ENCODE data around the gene KDM4B. TPM values are rescaled to one million over a fixed set of nuclear protein-coding genes. Genes with fewer than 3 reads are reported as not detected.

Gene KDM4B
- total RNA-seq, 1 donor from 2014 or later, result 46.0 TPM

DNA sequence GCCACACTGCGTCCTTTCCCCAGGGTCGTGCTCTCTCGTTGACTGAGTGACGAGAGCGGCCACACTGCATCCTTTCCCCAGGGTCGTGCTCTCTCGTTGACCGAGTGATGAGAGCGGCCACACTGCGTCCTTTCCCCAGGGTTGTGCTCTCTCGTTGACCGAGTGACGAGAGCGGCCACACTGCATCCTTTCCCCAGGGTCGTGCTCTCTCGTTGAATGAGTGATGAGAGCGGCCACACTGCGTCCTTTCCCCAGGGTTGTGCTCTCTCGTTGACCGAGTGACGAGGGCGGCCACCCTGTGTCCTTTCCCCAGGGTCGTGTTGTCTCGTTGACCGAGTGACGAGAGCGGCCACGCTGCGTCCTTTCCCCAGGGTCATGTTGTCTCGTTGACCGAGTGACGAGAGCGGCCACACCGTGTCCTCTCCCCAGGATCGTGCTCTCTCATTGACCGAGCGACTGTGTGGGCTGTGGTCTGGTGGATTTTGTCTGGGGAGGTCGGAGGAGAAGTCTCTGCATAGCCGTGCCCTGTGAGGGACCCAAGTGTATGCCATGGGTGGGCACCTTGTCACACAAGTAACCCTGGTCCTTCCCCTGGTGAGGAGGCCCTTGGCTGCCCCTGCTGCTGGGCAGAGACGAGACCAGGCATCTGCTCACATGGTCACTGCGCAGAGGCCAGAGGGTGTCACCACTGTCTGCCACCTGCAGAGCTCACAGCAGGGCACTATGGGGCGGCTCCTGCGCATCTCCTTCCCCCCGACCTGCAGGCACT lies 107.7 kb downstream of the KDM4B start:
- intact Hi-C loops (cut with DNase I), result no loop called here
- Histone ChIP-seq H3K4me3 (no peak overlapping the region), H3K36me3 (peaks cover 47 to 59% of the 10 kb centered on the region in 2 donors), H3K4me1 (no peaks in the 10 kb centered on the region), H3K27me3 (no peaks in the 10 kb centered on the region), H3K9me3 (no peaks in the 10 kb centered on the region), H3K27ac (no peak overlapping the region)
- DNase-seq (ENCODE audit: low spot score in 2 of 2), result no peak
- TF ChIP-seq, protein P1, sequence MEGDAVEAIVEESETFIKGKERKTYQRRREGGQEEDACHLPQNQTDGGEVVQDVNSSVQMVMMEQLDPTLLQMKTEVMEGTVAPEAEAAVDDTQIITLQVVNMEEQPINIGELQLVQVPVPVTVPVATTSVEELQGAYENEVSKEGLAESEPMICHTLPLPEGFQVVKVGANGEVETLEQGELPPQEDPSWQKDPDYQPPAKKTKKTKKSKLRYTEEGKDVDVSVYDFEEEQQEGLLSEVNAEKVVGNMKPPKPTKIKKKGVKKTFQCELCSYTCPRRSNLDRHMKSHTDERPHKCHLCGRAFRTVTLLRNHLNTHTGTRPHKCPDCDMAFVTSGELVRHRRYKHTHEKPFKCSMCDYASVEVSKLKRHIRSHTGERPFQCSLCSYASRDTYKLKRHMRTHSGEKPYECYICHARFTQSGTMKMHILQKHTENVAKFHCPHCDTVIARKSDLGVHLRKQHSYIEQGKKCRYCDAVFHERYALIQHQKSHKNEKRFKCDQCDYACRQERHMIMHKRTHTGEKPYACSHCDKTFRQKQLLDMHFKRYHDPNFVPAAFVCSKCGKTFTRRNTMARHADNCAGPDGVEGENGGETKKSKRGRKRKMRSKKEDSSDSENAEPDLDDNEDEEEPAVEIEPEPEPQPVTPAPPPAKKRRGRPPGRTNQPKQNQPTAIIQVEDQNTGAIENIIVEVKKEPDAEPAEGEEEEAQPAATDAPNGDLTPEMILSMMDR (IDR thresholded peaks at IDR 0.05), result no peak

DNA sequence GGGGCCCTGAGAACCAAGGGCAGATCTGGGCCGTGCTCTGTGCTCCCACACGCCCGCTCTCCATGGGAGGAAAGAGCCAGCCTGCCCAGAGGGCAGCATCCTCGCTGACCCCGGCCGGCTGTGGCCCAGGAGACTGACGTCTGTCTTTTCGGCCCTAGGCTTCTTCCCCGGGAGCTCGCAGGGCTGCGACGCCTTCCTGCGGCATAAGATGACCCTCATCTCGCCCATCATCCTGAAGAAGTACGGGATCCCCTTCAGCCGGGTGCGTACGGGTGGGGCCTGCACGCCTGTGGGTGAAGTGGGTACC lies 108.2 kb downstream of the KDM4B start:
- H3K27me3 ChIP-seq, result no peaks in the 10 kb centered on the region
- H3K9me3 ChIP-seq, result no peaks in the 10 kb centered on the region
- no peak overlapping the region for H3K4me3 ChIP-seq
- TF ChIP-seq, protein P1 (IDR thresholded peaks at IDR 0.05), result no peak
- DNase-seq (ENCODE audit: low spot score in 2 of 2), result no peak
- H3K36me3 ChIP-seq, result peaks cover 53 to 64% of the 10 kb centered on the region in 2 donors
- H3K4me1 ChIP-seq, result no peaks in the 10 kb centered on the region
- intact Hi-C loops (cut with DNase I), result no loop called here
- H3K27ac ChIP-seq, result no peak overlapping the region

DNA sequence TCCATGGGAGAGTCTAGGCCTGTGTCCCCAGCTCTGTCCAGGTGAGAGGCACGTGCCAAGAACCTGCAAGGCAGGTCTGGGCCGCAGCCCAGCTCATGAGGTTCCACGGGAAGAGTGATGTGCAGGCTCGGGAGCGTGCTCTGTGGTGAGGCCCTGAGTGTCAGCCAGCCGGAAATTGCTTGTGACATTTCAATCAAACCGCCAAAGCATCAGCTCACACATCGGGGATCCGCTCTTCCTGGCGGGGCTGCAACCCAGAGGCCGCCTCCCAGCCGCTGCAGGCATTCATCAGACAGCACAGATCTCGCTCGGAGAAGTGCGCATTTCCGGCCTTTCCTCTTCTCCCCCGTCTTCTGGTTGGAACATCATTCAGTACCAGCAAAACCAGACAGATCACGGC lies 109.3 kb downstream of the KDM4B start:
- H3K27me3 ChIP-seq, result no peaks in the 10 kb centered on the region
- no peaks in the 10 kb centered on the region for H3K9me3 ChIP-seq
- H3K4me1 ChIP-seq, result no peaks in the 10 kb centered on the region
- H3K27ac ChIP-seq, result no peak overlapping the region
- DNase-seq (ENCODE audit: low spot score in 2 of 2), result no peak
- peaks cover 58 to 67% of the 10 kb centered on the region in 2 donors for H3K36me3 ChIP-seq
- H3K4me3 ChIP-seq, result no peak overlapping the region
- TF ChIP-seq, protein P1 (IDR thresholded peaks at IDR 0.05), result no peak
- intact Hi-C loops (cut with DNase I), result no loop called here

DNA sequence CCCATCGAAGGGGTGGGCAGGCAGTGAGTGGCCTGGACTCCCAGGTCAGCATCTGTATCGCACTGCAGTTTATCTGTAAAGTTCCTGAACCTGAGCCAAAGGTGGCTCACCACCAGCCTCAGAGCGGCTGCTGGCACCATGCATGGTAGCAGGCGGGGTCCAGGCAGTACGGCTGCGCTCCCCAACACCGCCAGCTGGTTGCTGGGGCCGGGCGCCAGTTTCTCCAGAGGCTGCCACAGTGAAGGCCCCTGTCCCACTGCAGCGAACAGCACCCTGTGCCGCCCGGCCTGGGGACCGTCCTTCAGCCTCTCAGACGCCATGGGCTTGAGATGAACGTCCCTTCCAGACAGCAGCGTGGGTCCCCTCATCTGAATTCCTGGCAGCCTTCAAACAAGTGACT lies 109.8 kb downstream of the KDM4B start:
- Histone ChIP-seq H3K9me3 (no peaks in the 10 kb centered on the region), H3K4me3 (no peak overlapping the region), H3K27me3 (no peaks in the 10 kb centered on the region), H3K36me3 (peaks cover 59 to 70% of the 10 kb centered on the region in 2 donors), H3K4me1 (no peaks in the 10 kb centered on the region), H3K27ac (no peak overlapping the region)
- TF ChIP-seq, protein P1 (IDR thresholded peaks at IDR 0.05), result no peak
- no peak for DNase-seq (ENCODE audit: low spot score in 2 of 2)
- intact Hi-C loops (cut with DNase I), result no loop called here

DNA sequence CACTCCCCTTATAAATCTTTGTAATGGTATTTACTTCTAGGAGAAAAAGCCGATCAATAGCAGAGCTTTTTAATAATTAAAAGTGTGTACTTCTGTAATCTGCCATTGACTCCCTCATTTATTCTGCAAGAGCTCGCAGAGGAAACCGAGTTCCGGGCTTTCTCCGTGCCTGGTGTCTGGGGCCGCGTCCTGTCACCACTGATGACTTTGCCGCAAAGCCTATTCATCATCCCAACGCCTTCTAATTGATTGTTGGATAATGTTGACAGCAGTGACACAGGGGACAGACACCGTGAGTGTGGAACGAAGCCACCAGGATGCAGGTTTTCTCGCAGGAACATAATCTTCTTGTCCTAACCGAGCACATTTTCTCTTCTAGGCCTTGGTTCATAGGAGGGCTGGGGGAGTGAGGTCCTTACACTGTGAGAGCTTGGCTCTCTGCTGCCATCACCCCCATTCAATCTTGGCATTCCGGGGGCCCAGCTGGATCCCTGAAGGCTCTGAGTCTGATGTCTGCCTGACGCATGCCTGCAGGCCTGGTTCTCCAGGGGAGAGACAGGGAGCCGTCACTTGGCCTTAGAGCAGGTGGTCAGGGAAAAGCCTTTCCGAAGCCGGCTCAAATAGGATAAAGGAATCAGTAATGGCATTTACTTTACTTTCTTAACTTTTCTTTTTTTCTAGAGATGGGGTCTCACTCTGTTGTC lies 110.3 kb downstream of the KDM4B start:
- H3K9me3 ChIP-seq, result no peaks in the 10 kb centered on the region
- H3K4me3 ChIP-seq, result no peak overlapping the region
- intact Hi-C loops (cut with DNase I), result no loop called here
- peaks cover 60 to 73% of the 10 kb centered on the region in 2 donors for H3K36me3 ChIP-seq
- H3K27me3 ChIP-seq, result no peaks in the 10 kb centered on the region
- no peak for DNase-seq (ENCODE audit: low spot score in 2 of 2)
- H3K4me1 ChIP-seq, result no peaks in the 10 kb centered on the region
- no peak overlapping the region for H3K27ac ChIP-seq
- TF ChIP-seq, protein P1 (IDR thresholded peaks at IDR 0.05), result no peak
